Muscle of back (tissue), 11 donors: ENCODE measurements around the gene CAPN11. TPM values are rescaled to one million over a fixed set of nuclear protein-coding genes. Genes with fewer than 3 reads are reported as not detected.
A peak's percentile ranks its signal among the peaks of the same experiment; 100 is the strongest.
"Not testable (repeated sequence)": the region's sequence is repeated elsewhere in the genome, so short reads cannot be mapped to it uniquely, and the experiment has no call there.

ENCODE experiments used
- DNase-seq, 3 donors: peaks; one replicate each; pipeline versions ENCODE4 v3.0.0 to v3.0.0-alpha.2; 2013
- polyA plus RNA-seq, 10 donors: library from polyadenylated mRNA; unstranded; fragments of 120-200 nt; gene quantifications; one replicate each; pipeline ENCODE4 v1.2.1, GENCODE V29; 2013; ENCODE audit not compliant: insufficient read length in 10 of 10

The CAPN11 gene
- polyA plus RNA-seq, 10 donors = 0.18 to 0.77 (median 0.41) TPM; not detected in 2

GRCh38 chr6:44226368-44227147 lies 67.9 kb downstream of the CAPN11 start:
- DNase-seq = peak in 1 of 3 donors; percentile 58

GRCh38 chr6:44227148-44227793 lies 68.7 kb downstream of the CAPN11 start:
- peak in 1 of 3 donors; percentile 53 for DNase-seq

- no peak for DNase-seq
These were observed 69.4 kb downstream of the CAPN11 start for GRCh38 chr6:44228031-44228430.

GRCh38 chr6:44228433-44228832 lies 69.8 kb downstream of the CAPN11 start:
- no peak for DNase-seq

- no peak for DNase-seq
These were observed 70.2 kb downstream of the CAPN11 start for GRCh38 chr6:44228836-44229235.

- no peak for DNase-seq
These were observed 70.9 kb downstream of the CAPN11 start for GRCh38 chr6:44229376-44230033.

GRCh38 chr6:44230034-44230675 lies 71.5 kb downstream of the CAPN11 start:
- no peak for DNase-seq

- not testable (repeated sequence) for DNase-seq
These were observed 72.8 kb downstream of the CAPN11 start for GRCh38 chr6:44231426-44231825.

- DNase-seq = no peak
These were observed 74.3 kb downstream of the CAPN11 start for GRCh38 chr6:44232676-44233566.

GRCh38 chr6:44233567-44234100 lies 75.0 kb downstream of the CAPN11 start:
- no peak for DNase-seq

Other genes starting within 250 kb of the CAPN11 start
- 10 to 100 TPM; 27.1 to 44.5 (median 35.2) TPM for gene MRPL14, start 31.4 kb upstream of the CAPN11 start, polyA plus RNA-seq
- gene TMEM63B, start 31.3 kb upstream of the CAPN11 start, polyA plus RNA-seq = 10 to 100 TPM; 14.2 to 20.5 (median 16.8) TPM
- gene MYMX, start 58.1 kb downstream of the CAPN11 start, polyA plus RNA-seq = 10 to 100 TPM; 17.2 to 24.8 (median 20.0) TPM
- gene SLC29A1, start 64.8 kb downstream of the CAPN11 start, polyA plus RNA-seq = 10 to 100 TPM; 54.7 to 89.9 (median 71.6) TPM
- gene HSP90AB1, start 88.3 kb downstream of the CAPN11 start, polyA plus RNA-seq = 1,000 to 10,000 TPM in 4 of 10 donors, 100 to 1,000 TPM in 6; 766 to 1,108 (median 944) TPM
- gene SLC35B2, start 98.7 kb downstream of the CAPN11 start, polyA plus RNA-seq = 10 to 100 TPM; 27.1 to 40.4 (median 32.4) TPM
- gene NFKBIE, start 106.7 kb downstream of the CAPN11 start, polyA plus RNA-seq = 1 to 10 TPM; 4.0 to 6.5 (median 4.9) TPM
- gene TMEM151B, start 111.6 kb downstream of the CAPN11 start, polyA plus RNA-seq = 1 to 10 TPM in 1 of 10 donors, under 1 TPM in 9; 0.07 to 1.1 (median 0.33) TPM
- 10 to 100 TPM in 1 of 10 donors, 1 to 10 TPM in 9; 7.1 to 10.1 (median 8.2) TPM for gene AARS2, start 154.5 kb downstream of the CAPN11 start, polyA plus RNA-seq
- gene SPATS1, start 183.8 kb downstream of the CAPN11 start, polyA plus RNA-seq = not detected
- 10 to 100 TPM; 22.0 to 31.3 (median 25.8) TPM for gene CDC5L, start 228.9 kb downstream of the CAPN11 start, polyA plus RNA-seq